Chondrocyte (in vitro differentiated cells): ENCODE measurements around the gene CGRRF1. TPM values are rescaled to one million over a fixed set of nuclear protein-coding genes. Genes with fewer than 3 reads are reported as not detected.
A peak's percentile ranks its signal among the peaks of the same experiment; 100 is the strongest.

Experiments
- DNase-seq: peaks from one replicate; pipeline ENCODE4 v3.0.0; 2021; ENCODE audit warnings: mixed read lengths, low spot score
- H3K27ac Mint-ChIP-seq: one replicate; pipeline ENCODE4 v1.8.0; 2021; ENCODE audit warnings: mild to moderate bottlenecking, moderate library complexity, mixed read lengths; ENCODE audit not compliant: unreplicated experiment
- H3K27me3 Mint-ChIP-seq: 2 replicates; pipeline ENCODE4 v1.8.0; 2021; ENCODE audit warnings: low read depth, mixed read lengths
- H3K36me3 Mint-ChIP-seq: 2 replicates; pipeline ENCODE4 v1.8.0; 2021; ENCODE audit warnings: low read depth, mixed read lengths
- H3K4me1 Mint-ChIP-seq: 2 replicates; pipeline ENCODE4 v1.8.0; 2021; ENCODE audit warnings: low read depth, mild to moderate bottlenecking, mixed read lengths
- H3K4me3 Mint-ChIP-seq: one replicate; pipeline ENCODE4 v1.8.0; 2021; ENCODE audit warnings: mild to moderate bottlenecking, moderate library complexity, mixed read lengths; ENCODE audit not compliant: unreplicated experiment
- H3K9me3 Mint-ChIP-seq: 2 replicates; pipeline ENCODE4 v1.8.0; 2021; ENCODE audit warnings: low read depth, mixed read lengths
- total RNA-seq: library from RNA; stranded (reverse); gene quantifications from 3 replicates; pipeline ENCODE4 v1.2.1, GENCODE V29; 2021
- TF ChIP-seq, protein P1 (sequence below): fragments of 200-600 bp; sonication (generic); IDR thresholded peaks from 2 replicates; pipeline ENCODE4 v1.5.0; 2021; ENCODE audit warnings: antibody characterized with exemption, mild to moderate bottlenecking, moderate library complexity

The CGRRF1 gene
- total RNA-seq, 1 donor from 2014 or later: 17.6 TPM

DNA sequence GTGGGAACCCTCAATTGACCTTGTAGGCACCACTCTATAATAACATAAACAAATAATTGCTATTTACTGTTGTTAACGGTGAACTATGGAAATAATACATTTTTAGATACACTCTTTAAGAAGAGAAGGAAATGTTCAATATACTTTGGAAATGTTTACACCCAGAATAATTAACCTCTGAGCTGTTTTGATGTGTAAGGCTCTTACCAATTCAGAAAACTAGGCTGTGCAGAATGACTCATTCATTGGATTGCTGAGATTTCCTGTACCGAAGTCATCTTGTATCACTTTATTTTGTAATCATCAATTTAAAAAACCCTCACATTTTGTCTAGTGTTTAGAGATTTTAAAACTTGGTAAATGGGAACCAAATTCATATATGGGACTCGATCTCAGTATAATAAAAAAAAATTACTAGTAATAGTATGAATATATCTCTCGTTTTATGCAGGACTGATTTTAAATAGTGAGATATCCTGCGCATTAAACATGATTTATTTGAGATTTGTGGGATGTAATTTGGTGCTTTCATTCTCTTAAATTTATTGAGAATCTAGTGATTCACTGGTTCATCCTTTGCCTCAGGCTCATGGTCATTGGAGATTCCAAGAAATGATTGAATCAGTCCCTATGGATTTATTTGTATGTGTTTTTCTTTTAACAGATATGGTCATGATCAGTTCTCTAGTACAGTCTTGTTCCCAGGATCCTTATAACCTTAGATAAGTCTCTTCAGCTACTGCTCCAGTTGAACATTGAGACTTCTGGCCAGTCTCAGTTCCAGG is 61.1 kb downstream of the CGRRF1 start:
- DNase-seq: no peak
- H3K4me1 Mint-ChIP-seq: peaks cover 48% of the 10 kb centered on the region

GRCh38 chr14:54572316-54572715 is 62.6 kb downstream of the CGRRF1 start:
- Mint-ChIP-seq H3K4me1 (peaks cover 63% of the 10 kb centered on the region), H3K27ac (no peak overlapping the region), H3K27me3 (no peaks in the 10 kb centered on the region), H3K36me3 (peaks cover 16% of the 10 kb centered on the region), H3K4me3 (no peak overlapping the region), H3K9me3 (peaks cover 7% of the 10 kb centered on the region)
- no peak for DNase-seq
- TF ChIP-seq, protein P1, sequence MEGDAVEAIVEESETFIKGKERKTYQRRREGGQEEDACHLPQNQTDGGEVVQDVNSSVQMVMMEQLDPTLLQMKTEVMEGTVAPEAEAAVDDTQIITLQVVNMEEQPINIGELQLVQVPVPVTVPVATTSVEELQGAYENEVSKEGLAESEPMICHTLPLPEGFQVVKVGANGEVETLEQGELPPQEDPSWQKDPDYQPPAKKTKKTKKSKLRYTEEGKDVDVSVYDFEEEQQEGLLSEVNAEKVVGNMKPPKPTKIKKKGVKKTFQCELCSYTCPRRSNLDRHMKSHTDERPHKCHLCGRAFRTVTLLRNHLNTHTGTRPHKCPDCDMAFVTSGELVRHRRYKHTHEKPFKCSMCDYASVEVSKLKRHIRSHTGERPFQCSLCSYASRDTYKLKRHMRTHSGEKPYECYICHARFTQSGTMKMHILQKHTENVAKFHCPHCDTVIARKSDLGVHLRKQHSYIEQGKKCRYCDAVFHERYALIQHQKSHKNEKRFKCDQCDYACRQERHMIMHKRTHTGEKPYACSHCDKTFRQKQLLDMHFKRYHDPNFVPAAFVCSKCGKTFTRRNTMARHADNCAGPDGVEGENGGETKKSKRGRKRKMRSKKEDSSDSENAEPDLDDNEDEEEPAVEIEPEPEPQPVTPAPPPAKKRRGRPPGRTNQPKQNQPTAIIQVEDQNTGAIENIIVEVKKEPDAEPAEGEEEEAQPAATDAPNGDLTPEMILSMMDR: peak; percentile 77

More for the DNA sequence above, 61.1 kb downstream of the CGRRF1 start:
- Mint-ChIP-seq H3K9me3 (peaks cover 7% of the 10 kb centered on the region), H3K27me3 (no peaks in the 10 kb centered on the region), H3K4me3 (peak overlapping the region; percentile 33), H3K36me3 (peaks cover 14% of the 10 kb centered on the region), H3K27ac (peak overlapping the region; percentile 78)
- TF ChIP-seq, protein P1: no peak

- Mint-ChIP-seq H3K27me3 (no peaks in the 10 kb centered on the region), H3K4me3 (no peak overlapping the region), H3K9me3 (peaks cover 7% of the 10 kb centered on the region), H3K36me3 (peaks cover 16% of the 10 kb centered on the region), H3K27ac (no peak overlapping the region), H3K4me1 (peaks cover 68% of the 10 kb centered on the region)
- no peak for DNase-seq
- TF ChIP-seq, protein P1: no peak
Observed at GRCh38 chr14:54574528-54574927, 64.8 kb downstream of the CGRRF1 start.

DNA sequence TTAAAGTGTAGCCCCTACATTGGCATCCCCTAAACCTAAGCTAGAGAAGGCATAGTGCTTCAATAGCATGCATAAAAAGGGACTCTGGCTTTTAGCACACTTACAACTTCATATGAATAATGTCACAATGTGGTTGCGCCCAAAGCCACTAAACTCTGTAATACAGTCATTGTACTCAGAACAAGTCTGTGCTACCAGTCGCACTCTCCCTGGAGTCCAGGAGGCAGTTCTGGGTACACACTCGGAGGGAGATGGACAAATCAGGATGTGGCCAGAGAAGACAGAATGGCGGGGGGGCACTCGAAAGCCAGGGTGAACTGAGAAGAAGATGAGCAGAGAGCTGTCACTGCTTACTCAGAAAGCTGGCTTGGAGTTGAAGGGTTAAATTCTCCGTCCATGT is 67.8 kb downstream of the CGRRF1 start:
- H3K4me3 Mint-ChIP-seq: no peak overlapping the region
- H3K27me3 Mint-ChIP-seq: no peaks in the 10 kb centered on the region
- H3K4me1 Mint-ChIP-seq: peaks cover 51% of the 10 kb centered on the region
- peak overlapping the region; percentile 38 for H3K27ac Mint-ChIP-seq
- DNase-seq: no peak
- H3K9me3 Mint-ChIP-seq: peaks cover under 1% of the 10 kb centered on the region
- H3K36me3 Mint-ChIP-seq: peaks cover 9% of the 10 kb centered on the region
- TF ChIP-seq, protein P1: no peak

DNA sequence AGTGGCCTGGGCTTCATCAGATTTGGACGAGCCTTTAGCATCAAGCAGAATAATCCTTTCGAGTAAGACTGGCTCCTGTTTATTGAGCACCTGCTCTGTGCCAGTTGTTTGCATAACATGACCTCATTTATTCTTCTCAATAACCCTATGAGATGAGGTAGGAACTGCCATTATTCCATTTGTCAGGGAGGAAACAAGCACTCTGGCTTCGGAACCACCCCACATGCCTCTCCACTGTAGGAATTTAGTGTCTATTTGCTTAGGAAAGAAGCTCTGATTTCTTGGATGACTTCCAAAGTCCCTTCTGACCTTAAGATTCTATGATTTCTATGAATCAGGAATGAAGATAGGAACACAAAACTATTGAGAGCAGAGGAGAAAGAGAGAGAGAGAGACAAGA is 68.3 kb downstream of the CGRRF1 start:
- Mint-ChIP-seq H3K4me3 (no peak overlapping the region), H3K36me3 (peaks cover 9% of the 10 kb centered on the region), H3K4me1 (peaks cover 51% of the 10 kb centered on the region), H3K27ac (peak overlapping the region; percentile 38), H3K9me3 (no peaks in the 10 kb centered on the region), H3K27me3 (no peaks in the 10 kb centered on the region)
- TF ChIP-seq, protein P1: no peak
- DNase-seq: no peak
